Mammary epithelial cell (primary cell): ENCODE results near the gene DYRK1A.

Experiments used
- EZH2 ChIP-seq: IDR thresholded peaks from 2 replicates; pipeline ENCODE4 v1.6.1; 2012; ENCODE audit warnings: low read length, inconsistent platforms, borderline replicate concordance
- TF ChIP-seq, protein P1 (sequence below), 2 donors: IDR thresholded peaks in 1 of 2; conservative IDR thresholded peaks in 1 of 2; 2 replicates each; pipeline ENCODE4 v1.5.1; 2011 to 2012; ENCODE audit warnings: inconsistent platforms in 2 of 2, low read length in 2 of 2, mild to moderate bottlenecking in 2 of 2, control low read depth in 1 of 2, low read depth in 1 of 2; ENCODE audit not compliant: insufficient read depth in 1 of 2; ENCODE audit errors: extremely low read depth in 1 of 2

- TF ChIP-seq, protein P1, sequence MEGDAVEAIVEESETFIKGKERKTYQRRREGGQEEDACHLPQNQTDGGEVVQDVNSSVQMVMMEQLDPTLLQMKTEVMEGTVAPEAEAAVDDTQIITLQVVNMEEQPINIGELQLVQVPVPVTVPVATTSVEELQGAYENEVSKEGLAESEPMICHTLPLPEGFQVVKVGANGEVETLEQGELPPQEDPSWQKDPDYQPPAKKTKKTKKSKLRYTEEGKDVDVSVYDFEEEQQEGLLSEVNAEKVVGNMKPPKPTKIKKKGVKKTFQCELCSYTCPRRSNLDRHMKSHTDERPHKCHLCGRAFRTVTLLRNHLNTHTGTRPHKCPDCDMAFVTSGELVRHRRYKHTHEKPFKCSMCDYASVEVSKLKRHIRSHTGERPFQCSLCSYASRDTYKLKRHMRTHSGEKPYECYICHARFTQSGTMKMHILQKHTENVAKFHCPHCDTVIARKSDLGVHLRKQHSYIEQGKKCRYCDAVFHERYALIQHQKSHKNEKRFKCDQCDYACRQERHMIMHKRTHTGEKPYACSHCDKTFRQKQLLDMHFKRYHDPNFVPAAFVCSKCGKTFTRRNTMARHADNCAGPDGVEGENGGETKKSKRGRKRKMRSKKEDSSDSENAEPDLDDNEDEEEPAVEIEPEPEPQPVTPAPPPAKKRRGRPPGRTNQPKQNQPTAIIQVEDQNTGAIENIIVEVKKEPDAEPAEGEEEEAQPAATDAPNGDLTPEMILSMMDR (conservative IDR thresholded peaks at IDR 0.05 in 1 of 2, IDR thresholded peaks at IDR 0.05 in 1 of 2; ENCODE audit: extremely low read depth in 1 of 2, insufficient read depth in 1 of 2, low read depth in 1 of 2, low read length in 2 of 2), result no peak
- no peak for TF ChIP-seq EZH2
These were observed 186.5 kb downstream of the DYRK1A start for GRCh38 chr21:37553078-37553481.
